BLaER1 (cell line): Measurements from ENCODE around the gene HAPLN1.
A peak's percentile ranks its signal among the peaks of the same experiment; 100 is the strongest.

Source experiments
- H3K27ac ChIP-seq: shearing (Covaris generic); formaldehyde crosslinking; 2 replicates; pipeline ENCODE4 v1.8.1; 2022
- H3K27me3 ChIP-seq: shearing (Covaris generic); formaldehyde crosslinking; 2 replicates; pipeline ENCODE4 v1.8.1; 2022
- H3K36me3 ChIP-seq: shearing (Covaris generic); formaldehyde crosslinking; 2 replicates; pipeline ENCODE4 v1.8.1; 2022
- H3K4me1 ChIP-seq: shearing (Covaris generic); formaldehyde crosslinking; 2 replicates; pipeline ENCODE4 v1.8.1; 2022
- H3K4me2 ChIP-seq: shearing (Covaris generic); formaldehyde crosslinking; 2 replicates; pipeline ENCODE4 v1.8.1; 2022
- H3K4me3 ChIP-seq: shearing (Covaris generic); formaldehyde crosslinking; 2 replicates; pipeline ENCODE4 v1.8.1; 2022
- H3K9ac ChIP-seq: shearing (Covaris generic); formaldehyde crosslinking; 2 replicates; pipeline ENCODE4 v1.8.1; 2022
- H3K9me3 ChIP-seq: shearing (Covaris generic); formaldehyde crosslinking; 2 replicates; pipeline ENCODE4 v1.8.1; 2022
- H4K20me1 ChIP-seq: shearing (Covaris generic); formaldehyde crosslinking; 2 replicates; pipeline ENCODE4 v1.8.1; 2022
- Cebpa-rat ChIP-seq: shearing (Covaris generic); IDR thresholded peaks from 2 replicates; pipeline ENCODE4 v1.8.1; 2022

The HAPLN1 gene

GRCh38 chr5:83657807-83658525 lies 62.7 kb downstream of the HAPLN1 start:
- H3K9me3 ChIP-seq = no peaks in the 10 kb centered on the region
- no peak overlapping the region for H3K4me2 ChIP-seq
- no peaks in the 10 kb centered on the region for H4K20me1 ChIP-seq
- no peaks in the 10 kb centered on the region for H3K36me3 ChIP-seq
- peak; percentile 57; the same call in 1 of the 2 replicates for TF ChIP-seq Cebpa-rat
- no peak overlapping the region for H3K9ac ChIP-seq
- no peak overlapping the region for H3K4me3 ChIP-seq
- no peak overlapping the region for H3K27ac ChIP-seq
- no peaks in the 10 kb centered on the region for H3K27me3 ChIP-seq
- no peaks in the 10 kb centered on the region for H3K4me1 ChIP-seq

GRCh38 chr5:83654427-83654994 lies 66.1 kb downstream of the HAPLN1 start:
- Histone ChIP-seq H3K9ac (no peak overlapping the region), H3K4me1 (no peaks in the 10 kb centered on the region), H3K4me3 (no peak overlapping the region), H3K9me3 (no peaks in the 10 kb centered on the region), H3K4me2 (no peak overlapping the region), H4K20me1 (no peaks in the 10 kb centered on the region), H3K27me3 (no peaks in the 10 kb centered on the region), H3K27ac (no peak overlapping the region), H3K36me3 (no peaks in the 10 kb centered on the region)
- no peak for TF ChIP-seq Cebpa-rat

DNA sequence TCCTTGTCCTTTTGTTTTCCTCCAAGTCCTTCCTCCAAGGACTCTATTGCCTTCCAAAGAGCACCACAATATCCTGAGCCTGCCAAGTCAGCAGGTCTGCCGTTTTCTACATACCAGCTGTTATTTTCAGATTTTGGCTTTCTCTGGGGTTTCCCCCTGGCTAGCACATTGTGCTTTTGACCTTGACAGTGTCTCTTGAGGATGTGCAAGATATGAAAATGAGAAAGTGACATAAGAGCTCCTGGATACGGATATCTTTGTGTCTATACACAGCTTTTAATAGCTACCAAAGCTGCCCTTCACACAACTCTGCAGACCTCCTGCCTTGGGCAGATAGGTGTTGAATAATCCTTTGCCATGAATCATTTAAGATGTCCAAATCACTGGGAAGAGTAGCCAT lies 67.0 kb downstream of the HAPLN1 start:
- no peaks in the 10 kb centered on the region for H3K9me3 ChIP-seq
- H3K36me3 ChIP-seq = no peaks in the 10 kb centered on the region
- no peaks in the 10 kb centered on the region for H3K27me3 ChIP-seq
- no peak overlapping the region for H3K4me3 ChIP-seq
- no peak overlapping the region for H3K4me2 ChIP-seq
- H4K20me1 ChIP-seq = no peaks in the 10 kb centered on the region
- H3K4me1 ChIP-seq = no peaks in the 10 kb centered on the region
- no peak overlapping the region for H3K9ac ChIP-seq
- no peak for TF ChIP-seq Cebpa-rat
- H3K27ac ChIP-seq = no peak overlapping the region

GRCh38 chr5:83645936-83646335 lies 74.7 kb downstream of the HAPLN1 start:
- no peak for TF ChIP-seq Cebpa-rat
- H3K9me3 ChIP-seq = no peaks in the 10 kb centered on the region
- no peaks in the 10 kb centered on the region for H3K27me3 ChIP-seq
- H3K4me3 ChIP-seq = no peak overlapping the region
- no peaks in the 10 kb centered on the region for H3K36me3 ChIP-seq
- H3K27ac ChIP-seq = no peak overlapping the region
- no peaks in the 10 kb centered on the region for H3K4me1 ChIP-seq
- no peak overlapping the region for H3K4me2 ChIP-seq
- no peaks in the 10 kb centered on the region for H4K20me1 ChIP-seq
- H3K9ac ChIP-seq = no peak overlapping the region

DNA sequence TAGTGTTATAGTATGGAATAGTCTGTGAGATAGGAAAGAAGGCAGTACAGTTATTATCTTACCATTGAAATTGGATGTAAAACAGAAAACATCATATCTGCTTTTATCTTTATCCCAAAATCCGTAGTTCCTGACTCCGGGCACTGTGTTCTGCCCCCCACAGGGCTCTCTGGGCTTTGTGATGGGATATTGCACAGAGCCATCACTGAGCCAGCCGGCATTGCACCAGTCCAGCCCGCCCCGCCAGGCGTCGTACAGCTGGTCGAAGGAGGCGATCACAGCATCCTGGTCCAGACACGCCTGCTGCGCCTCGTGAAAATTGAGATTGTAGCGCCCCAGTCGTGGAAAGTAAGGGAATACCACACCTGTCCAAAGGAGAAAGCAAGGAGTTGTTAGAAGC lies 76.4 kb downstream of the HAPLN1 start:
- no peak overlapping the region for H3K4me3 ChIP-seq
- H3K9me3 ChIP-seq = no peaks in the 10 kb centered on the region
- no peak for TF ChIP-seq Cebpa-rat
- H3K9ac ChIP-seq = no peak overlapping the region
- H4K20me1 ChIP-seq = no peaks in the 10 kb centered on the region
- H3K27ac ChIP-seq = no peak overlapping the region
- H3K36me3 ChIP-seq = no peaks in the 10 kb centered on the region
- H3K4me1 ChIP-seq = no peaks in the 10 kb centered on the region
- no peak overlapping the region for H3K4me2 ChIP-seq
- no peaks in the 10 kb centered on the region for H3K27me3 ChIP-seq

GRCh38 chr5:83641946-83642345 lies 78.7 kb downstream of the HAPLN1 start:
- no peak overlapping the region for H3K9ac ChIP-seq
- H3K4me1 ChIP-seq = no peaks in the 10 kb centered on the region

DNA sequence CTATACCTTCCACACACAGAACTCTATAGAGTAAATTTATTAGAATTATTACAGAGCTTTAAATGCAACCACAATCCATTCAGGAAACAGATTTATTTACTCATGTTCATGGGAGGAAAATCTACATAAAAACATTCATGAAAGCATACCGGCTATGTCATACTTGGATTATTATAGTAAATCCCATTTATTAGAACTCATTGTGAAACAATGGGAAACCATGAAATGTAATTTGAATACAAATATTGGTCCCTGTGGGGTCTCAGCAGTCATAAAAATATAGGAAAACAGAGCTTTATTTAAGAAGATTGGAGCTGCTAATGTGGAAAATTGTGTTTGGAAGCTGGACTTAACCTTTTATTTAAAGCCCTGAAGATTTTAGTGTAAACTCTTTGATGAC lies 80.7 kb downstream of the HAPLN1 start:
- H3K9me3 ChIP-seq = no peaks in the 10 kb centered on the region
- H3K9ac ChIP-seq = no peak overlapping the region
- TF ChIP-seq Cebpa-rat = no peak

More at GRCh38 chr5:83641946-83642345, 78.7 kb downstream of the HAPLN1 start:
- Histone ChIP-seq H3K4me2 (no peak overlapping the region), H3K4me3 (no peak overlapping the region), H3K9me3 (no peaks in the 10 kb centered on the region), H4K20me1 (no peaks in the 10 kb centered on the region), H3K36me3 (no peaks in the 10 kb centered on the region), H3K27me3 (no peaks in the 10 kb centered on the region), H3K27ac (no peak overlapping the region)
- TF ChIP-seq Cebpa-rat = no peak

DNA sequence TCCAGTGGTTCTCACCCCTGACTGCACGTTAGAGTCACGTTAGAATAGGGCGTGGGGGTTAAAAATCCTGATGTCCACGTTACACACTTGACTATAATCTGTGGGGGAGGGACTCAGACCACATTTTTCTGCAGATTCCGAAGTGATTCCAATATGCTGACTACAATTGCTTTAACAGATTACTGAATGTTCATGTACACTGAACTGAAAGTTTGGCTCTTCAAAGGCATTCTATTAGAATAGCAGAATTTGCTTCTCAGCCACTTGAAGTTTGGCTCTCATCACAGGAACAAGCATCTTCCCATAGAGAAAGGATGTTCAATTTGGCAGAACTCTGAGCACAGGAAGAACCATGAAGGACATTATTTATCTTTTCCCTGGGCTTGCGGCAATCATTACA lies 84.5 kb downstream of the HAPLN1 start:
- Histone ChIP-seq H3K27ac (no peak overlapping the region), H3K36me3 (no peaks in the 10 kb centered on the region), H4K20me1 (no peaks in the 10 kb centered on the region), H3K4me3 (no peak overlapping the region), H3K4me1 (no peaks in the 10 kb centered on the region), H3K9ac (no peak overlapping the region), H3K9me3 (no peaks in the 10 kb centered on the region), H3K27me3 (no peaks in the 10 kb centered on the region), H3K4me2 (no peak overlapping the region)
- TF ChIP-seq Cebpa-rat = no peak

More for the DNA sequence above, 80.7 kb downstream of the HAPLN1 start:
- no peaks in the 10 kb centered on the region for H3K27me3 ChIP-seq
- H3K4me3 ChIP-seq = no peak overlapping the region
- H3K27ac ChIP-seq = no peak overlapping the region
- H3K4me2 ChIP-seq = no peak overlapping the region
- no peaks in the 10 kb centered on the region for H4K20me1 ChIP-seq
- no peaks in the 10 kb centered on the region for H3K4me1 ChIP-seq
- no peaks in the 10 kb centered on the region for H3K36me3 ChIP-seq

DNA sequence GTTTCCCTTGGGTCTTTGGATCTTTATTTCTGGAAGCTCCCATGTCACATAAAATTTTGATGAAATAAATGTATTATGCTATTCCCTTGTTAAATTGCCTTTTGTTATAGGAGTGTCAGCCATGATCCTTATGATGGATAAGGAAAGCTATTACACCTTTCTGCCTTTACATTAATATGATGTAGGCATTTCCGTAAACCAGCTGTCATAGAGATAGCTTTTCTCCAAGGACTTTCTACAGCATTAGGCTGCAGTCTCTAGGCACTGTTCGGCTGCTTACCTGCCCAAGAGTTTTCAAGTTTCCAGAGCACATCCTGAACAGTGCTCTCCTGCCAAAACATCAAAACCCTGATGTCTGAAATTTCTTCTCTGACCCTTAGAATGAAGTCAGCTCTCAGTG lies 87.4 kb downstream of the HAPLN1 start:
- Histone ChIP-seq H4K20me1 (no peaks in the 10 kb centered on the region), H3K4me1 (no peaks in the 10 kb centered on the region), H3K9ac (no peak overlapping the region), H3K9me3 (no peaks in the 10 kb centered on the region), H3K4me2 (no peak overlapping the region), H3K4me3 (no peak overlapping the region), H3K36me3 (no peaks in the 10 kb centered on the region), H3K27ac (no peak overlapping the region), H3K27me3 (no peaks in the 10 kb centered on the region)
- no peak for TF ChIP-seq Cebpa-rat

GRCh38 chr5:83632874-83633273 lies 87.8 kb downstream of the HAPLN1 start:
- Histone ChIP-seq H4K20me1 (no peaks in the 10 kb centered on the region), H3K9me3 (no peaks in the 10 kb centered on the region), H3K36me3 (no peaks in the 10 kb centered on the region), H3K27me3 (no peaks in the 10 kb centered on the region), H3K4me2 (no peak overlapping the region), H3K27ac (no peak overlapping the region), H3K4me3 (no peak overlapping the region), H3K9ac (no peak overlapping the region), H3K4me1 (no peaks in the 10 kb centered on the region)
- no peak for TF ChIP-seq Cebpa-rat

DNA sequence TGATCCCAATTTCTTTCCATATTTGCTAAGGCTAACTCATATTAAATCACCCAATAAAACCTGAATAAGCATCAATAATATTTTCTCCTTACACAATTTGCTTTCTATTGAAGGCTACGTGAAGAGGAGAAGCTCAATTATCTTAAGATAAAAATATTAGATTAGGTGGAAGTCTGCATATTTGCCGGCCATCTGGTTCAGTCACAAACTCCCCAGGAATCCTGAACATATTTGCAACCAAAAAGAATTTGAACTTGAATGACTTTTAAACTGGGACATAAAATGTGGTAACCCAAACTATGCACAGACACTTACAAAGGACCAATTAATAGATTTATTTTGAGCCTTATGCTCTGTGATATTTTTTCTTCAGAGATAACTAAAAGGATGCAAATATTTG lies 92.3 kb downstream of the HAPLN1 start:
- Histone ChIP-seq H4K20me1 (no peaks in the 10 kb centered on the region), H3K4me3 (no peak overlapping the region), H3K27me3 (no peaks in the 10 kb centered on the region), H3K9ac (no peak overlapping the region), H3K27ac (no peak overlapping the region), H3K4me2 (no peak overlapping the region), H3K36me3 (no peaks in the 10 kb centered on the region), H3K9me3 (no peaks in the 10 kb centered on the region), H3K4me1 (no peaks in the 10 kb centered on the region)
- no peak for TF ChIP-seq Cebpa-rat
